Spleen (tissue), 7 donors: ENCODE data around the gene LDB2.

Source experiments
- CTCF ChIP-seq, 11 experiments: fragments of 200-600 bp in 7 of 11; fragments of 450-650 bp in 4 of 11; sonication (generic) in 4 of 11; IDR thresholded peaks in 8 of 11; conservative IDR thresholded peaks in 3 of 11; 1 replicate in 7 of 11; 2 replicates in 4 of 11; pipeline versions ENCODE4 v1.4.0 to v1.8.0; 2016 to 2021; ENCODE audit warnings: antibody characterized with exemption in 11 of 11, inconsistent platforms in 4 of 11, mild to moderate bottlenecking in 1 of 11
- POLR2A ChIP-seq, 3 donors: fragments of 450-650 bp; IDR thresholded peaks; one replicate each; pipeline ENCODE4 v1.5.1; 2017; ENCODE audit warnings: antibody characterized with exemption in 3 of 3, mild to moderate bottlenecking in 1 of 3
- donor health status: DM: no; HTN: no; CAD: no; lungs with moderate emphysema.
- donor health status: DM: no; HTN: no; CAD: no.
- donor health status: DM: no; HTN: no; CAD: no.

GRCh38 chr4:16691450-16691849 lies 207.0 kb downstream of the LDB2 start:
- TF ChIP-seq POLR2A (IDR thresholded peaks at IDR 0.05) (no peak), CTCF (IDR thresholded peaks at IDR 0.05 in 8 of 11, conservative IDR thresholded peaks at IDR 0.05 in 3 of 11) (no peak)
